Activated naive CD4-positive, alpha-beta T cell (primary cell): ENCODE results near the gene GMDS.

ENCODE experiments used
- DNase-seq, 4 experiments: peaks; one replicate each; lab custom pipeline; 2025; lab: John Stamatoyannopoulos, UW

Gene GMDS

GRCh38 chr6:1940381-1940780, 305.0 kb downstream of the GMDS start:
- no peak for DNase-seq

- no peak for DNase-seq
Measured at GRCh38 chr6:1933292-1933691, 312.1 kb downstream of the GMDS start.

- DNase-seq: no peak
Measured at GRCh38 chr6:1931817-1932216, 313.6 kb downstream of the GMDS start.

GRCh38 chr6:1930356-1930755, 315.0 kb downstream of the GMDS start:
- no peak for DNase-seq

- DNase-seq: no peak
Measured at GRCh38 chr6:1929931-1930330, 315.5 kb downstream of the GMDS start.

- no peak for DNase-seq
Measured at GRCh38 chr6:1925743-1926430, 319.5 kb downstream of the GMDS start.

GRCh38 chr6:1923449-1923848, 322.0 kb downstream of the GMDS start:
- DNase-seq: no peak

GRCh38 chr6:1917626-1918371, 327.6 kb downstream of the GMDS start:
- DNase-seq: no peak

GRCh38 chr6:1916334-1917070, 328.9 kb downstream of the GMDS start:
- DNase-seq: no peak

- no peak for DNase-seq
Measured at GRCh38 chr6:1915226-1915625, 330.2 kb downstream of the GMDS start.

GRCh38 chr6:1913577-1913976, 331.8 kb downstream of the GMDS start:
- no peak for DNase-seq

- no peak for DNase-seq
Measured at GRCh38 chr6:1912731-1913130, 332.7 kb downstream of the GMDS start.

GRCh38 chr6:1911474-1911873, 333.9 kb downstream of the GMDS start:
- DNase-seq: no peak

GRCh38 chr6:1910621-1911407, 334.6 kb downstream of the GMDS start:
- no peak for DNase-seq

- no peak for DNase-seq
Measured at GRCh38 chr6:1908784-1909183, 336.6 kb downstream of the GMDS start.

- no peak for DNase-seq
Measured at GRCh38 chr6:1906609-1907008, 338.8 kb downstream of the GMDS start.

- no peak for DNase-seq
Measured at GRCh38 chr6:1906014-1906413, 339.4 kb downstream of the GMDS start.

GRCh38 chr6:1904898-1905297, 340.5 kb downstream of the GMDS start:
- no peak for DNase-seq

- no peak for DNase-seq
Measured at GRCh38 chr6:1904466-1904799, 341.0 kb downstream of the GMDS start.

- no peak for DNase-seq
Measured at GRCh38 chr6:1903780-1904465, 341.5 kb downstream of the GMDS start.

GRCh38 chr6:1901556-1901955, 343.8 kb downstream of the GMDS start:
- no peak for DNase-seq

GRCh38 chr6:1896897-1897296, 348.5 kb downstream of the GMDS start:
- DNase-seq: no peak
